Measurements from ENCODE around the gene PACRG.
"Not testable (repeated sequence)": the region's sequence is repeated elsewhere in the genome, so short reads cannot be mapped to it uniquely, and the experiment has no call there.

PACRG gene

GRCh38 chr6:162973980-162974379 is 246.2 kb downstream of the PACRG start:
- H3K27me3 ChIP-seq, result no peaks in the 10 kb centered on the region
- no peak for DNase-seq
- no peak for TF ChIP-seq CTCF (IDR thresholded peaks at IDR 0.05)
- no peaks in the 10 kb centered on the region for H3K36me3 ChIP-seq
- intact Hi-C loops (cut with DNase I; ENCODE audit: low total_unique reads), result no loop called here
- H3K4me1 ChIP-seq, result no peaks in the 10 kb centered on the region
- H3K9me3 ChIP-seq, result no peaks in the 10 kb centered on the region
- no peak overlapping the region for H3K27ac ChIP-seq
- H3K4me3 ChIP-seq, result no peak overlapping the region

- intact Hi-C loops (cut with DNase I; ENCODE audit: low total_unique reads), result no loop called here
- Histone ChIP-seq H3K27ac (no peak overlapping the region), H3K4me3 (no peak overlapping the region)
These were observed 246.9 kb downstream of the PACRG start for GRCh38 chr6:162974685-162975084.

GRCh38 chr6:162976141-162976540 is 248.4 kb downstream of the PACRG start:
- TF ChIP-seq CTCF (IDR thresholded peaks at IDR 0.05), result no peak
- Histone ChIP-seq H3K36me3 (no peaks in the 10 kb centered on the region), H3K27ac (no peak overlapping the region), H3K9me3 (no peaks in the 10 kb centered on the region), H3K4me3 (no peak overlapping the region), H3K27me3 (no peaks in the 10 kb centered on the region), H3K4me1 (no peaks in the 10 kb centered on the region)
- intact Hi-C loops (cut with DNase I; ENCODE audit: low total_unique reads), result no loop called here
- no peak for DNase-seq

More at GRCh38 chr6:162974685-162975084, 246.9 kb downstream of the PACRG start:
- Histone ChIP-seq H3K27me3 (no peaks in the 10 kb centered on the region), H3K4me1 (no peaks in the 10 kb centered on the region), H3K9me3 (no peaks in the 10 kb centered on the region), H3K36me3 (no peaks in the 10 kb centered on the region)
- no peak for TF ChIP-seq CTCF (IDR thresholded peaks at IDR 0.05)
- DNase-seq, result no peak

- H3K4me3 ChIP-seq; H3K27ac ChIP-seq; DNase-seq; intact Hi-C loops (cut with DNase I; ENCODE audit: low total_unique reads); H3K36me3 ChIP-seq; H3K4me1 ChIP-seq; H3K27me3 ChIP-seq; H3K9me3 ChIP-seq: not testable (repeated sequence)
These were observed 255.5 kb downstream of the PACRG start for GRCh38 chr6:162983234-162983633.

- Histone ChIP-seq H3K36me3 (no peaks in the 10 kb centered on the region), H3K4me3 (no peak overlapping the region), H3K9me3 (no peaks in the 10 kb centered on the region), H3K27me3 (no peaks in the 10 kb centered on the region), H3K27ac (no peak overlapping the region), H3K4me1 (no peaks in the 10 kb centered on the region)
- TF ChIP-seq CTCF (IDR thresholded peaks at IDR 0.05), result no peak
- intact Hi-C loops (cut with DNase I; ENCODE audit: low total_unique reads), result no loop called here
- no peak for DNase-seq
These were observed 271.0 kb downstream of the PACRG start for GRCh38 chr6:162998777-162999176.

- Histone ChIP-seq H3K36me3 (no peaks in the 10 kb centered on the region), H3K4me1 (no peaks in the 10 kb centered on the region), H3K9me3 (no peaks in the 10 kb centered on the region), H3K4me3 (no peak overlapping the region), H3K27ac (no peak overlapping the region), H3K27me3 (no peaks in the 10 kb centered on the region)
- no peak for TF ChIP-seq CTCF (IDR thresholded peaks at IDR 0.05)
- intact Hi-C loops (cut with DNase I; ENCODE audit: low total_unique reads), result no loop called here
- no peak for DNase-seq
These were observed 272.0 kb downstream of the PACRG start for GRCh38 chr6:162999575-163000285.
